HG02943 (cell line): ENCODE measurements around the gene MED9.
"Not testable (repeated sequence)": the region's sequence is repeated elsewhere in the genome, so short reads cannot be mapped to it uniquely, and the experiment has no call there.

Experiments
- ATAC-seq: cut with Tn5 transposase; IDR thresholded peaks from one replicate; pipeline ENCODE4 v1.9.1; 2021; ENCODE audit warnings: mild to moderate bottlenecking, low read depth, moderate library complexity; ENCODE audit not compliant: unreplicated experiment

MED9 gene

DNA sequence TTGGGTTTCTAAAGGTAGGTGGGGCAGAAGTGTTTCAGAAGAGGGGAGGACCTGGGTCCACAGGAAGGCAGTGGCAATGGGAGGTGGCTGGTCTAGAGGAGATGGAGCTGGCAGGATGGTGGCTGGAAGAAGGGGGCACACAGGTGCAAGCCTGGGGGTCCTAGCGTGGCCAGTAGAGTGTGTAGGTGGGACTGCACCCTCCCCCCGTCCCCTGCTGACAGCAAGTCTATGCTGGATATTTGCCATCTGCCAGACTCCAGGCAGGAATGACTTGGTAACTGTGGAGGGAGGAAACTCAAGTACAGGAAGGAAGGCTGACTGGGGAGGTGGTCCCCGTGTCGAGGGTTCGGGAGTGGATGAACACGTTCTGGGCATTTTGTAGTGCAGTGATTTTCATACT, 8.6 kb downstream of the MED9 start:
- ATAC-seq, result no peak

GRCh38 chr17:17486416-17486815, 9.6 kb downstream of the MED9 start:
- not testable (repeated sequence) for ATAC-seq

- ATAC-seq, result no peak
Measured at GRCh38 chr17:17487998-17488397, 11.2 kb downstream of the MED9 start.

DNA sequence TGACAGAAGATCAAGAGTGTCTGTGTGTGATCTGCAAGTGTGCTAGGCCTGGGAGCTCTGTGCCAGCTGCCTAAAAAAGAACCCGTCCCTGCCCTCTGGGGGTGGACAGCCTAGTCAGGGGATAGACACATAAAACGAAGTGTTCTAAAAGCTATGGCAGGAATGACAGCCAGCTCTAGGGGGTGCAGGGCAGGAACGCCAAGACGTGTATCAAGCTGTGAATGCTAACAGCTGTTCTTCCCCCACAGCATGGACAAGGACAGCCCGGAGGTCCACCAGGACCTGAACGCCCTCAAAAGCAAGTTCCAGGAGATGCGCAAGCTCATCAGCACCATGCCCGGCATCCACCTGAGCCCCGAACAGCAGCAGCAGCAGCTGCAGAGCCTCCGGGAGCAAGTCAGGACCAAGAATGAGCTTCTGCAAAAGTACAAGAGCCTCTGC, 14.3 kb downstream of the MED9 start:
- no peak for ATAC-seq

DNA sequence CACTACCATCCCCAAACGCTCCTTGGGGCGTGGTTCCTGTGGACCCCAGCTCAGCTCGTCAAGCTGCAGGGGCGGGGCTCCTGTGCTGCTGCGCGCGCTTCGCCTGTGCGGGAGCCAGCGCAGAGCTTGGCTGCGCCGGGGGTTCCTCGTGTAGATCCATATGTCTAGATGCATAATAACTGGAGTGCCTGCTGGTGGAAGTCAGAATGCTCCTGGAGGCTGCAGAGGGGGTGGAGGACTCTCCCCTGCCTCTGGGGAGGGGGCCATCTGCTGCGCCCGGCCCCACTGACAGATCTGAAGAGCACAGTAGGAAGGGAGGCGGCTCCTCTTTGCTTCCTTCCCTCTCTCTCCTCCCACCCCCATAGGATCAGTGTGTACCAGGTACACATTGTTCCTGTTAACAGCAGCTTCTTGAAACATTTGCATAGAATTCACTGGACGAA, 14.8 kb downstream of the MED9 start:
- ATAC-seq, result no peak

- no peak for ATAC-seq
Measured at GRCh38 chr17:17492085-17492484, 15.3 kb downstream of the MED9 start.

DNA sequence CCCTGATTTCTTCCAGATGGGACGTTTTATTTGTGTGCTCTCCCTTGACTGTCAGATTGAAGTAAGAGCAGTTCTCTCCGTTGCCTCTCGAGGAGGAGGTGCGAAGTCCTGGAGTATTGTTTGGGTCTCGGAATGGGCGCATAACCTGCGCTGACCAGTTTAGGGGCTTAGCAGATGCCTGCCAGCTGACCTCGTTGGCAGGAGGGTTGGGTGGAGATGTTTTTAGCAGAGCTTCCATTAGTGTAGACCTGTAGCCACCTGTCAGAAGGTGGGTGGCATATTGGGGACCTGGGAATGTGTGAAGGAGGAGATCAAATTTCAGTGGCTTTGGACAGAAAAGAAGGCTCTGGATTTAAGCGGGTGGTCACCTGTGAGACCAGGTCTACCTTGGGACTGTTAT, 15.8 kb downstream of the MED9 start:
- ATAC-seq, result no peak

DNA sequence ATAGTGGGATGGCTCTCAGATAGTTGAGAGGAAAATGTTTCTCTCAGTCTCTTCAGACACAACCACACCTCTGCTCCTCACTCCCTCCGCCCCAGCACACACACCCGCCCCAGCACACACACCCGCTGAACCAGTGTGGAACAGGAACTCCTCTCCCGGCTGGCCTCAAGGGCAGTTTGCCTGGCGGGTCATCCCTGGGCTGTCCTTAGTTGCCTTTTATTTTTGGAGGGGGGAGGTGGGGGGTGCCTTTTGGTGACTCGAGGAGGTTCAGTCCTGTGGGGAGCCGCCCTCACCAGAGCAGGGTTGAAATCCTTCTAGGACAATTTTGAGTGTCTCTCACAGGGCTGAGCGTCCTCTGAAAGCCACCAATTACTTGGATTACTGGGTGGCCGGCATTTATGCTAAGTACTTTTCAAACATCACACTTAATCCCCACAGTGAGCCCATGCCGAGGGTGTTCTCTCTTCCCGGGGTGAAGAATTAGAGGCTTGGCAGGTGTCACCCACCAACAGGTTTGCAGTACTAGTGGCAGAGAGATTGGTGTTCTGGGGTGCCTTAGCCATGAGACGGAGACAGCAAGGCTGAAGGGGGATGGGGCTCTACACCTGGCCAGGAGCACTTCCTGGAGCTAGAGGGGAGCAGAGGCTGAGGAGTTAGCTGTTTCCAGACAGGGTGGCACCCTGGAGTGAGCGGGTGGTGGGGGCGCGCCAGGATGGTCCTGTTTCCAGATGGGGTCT, 16.6 kb downstream of the MED9 start:
- no peak for ATAC-seq

- no peak for ATAC-seq
Measured at GRCh38 chr17:17493986-17494466, 17.2 kb downstream of the MED9 start.

GRCh38 chr17:17494499-17494869, 17.7 kb downstream of the MED9 start:
- ATAC-seq, result no peak

DNA sequence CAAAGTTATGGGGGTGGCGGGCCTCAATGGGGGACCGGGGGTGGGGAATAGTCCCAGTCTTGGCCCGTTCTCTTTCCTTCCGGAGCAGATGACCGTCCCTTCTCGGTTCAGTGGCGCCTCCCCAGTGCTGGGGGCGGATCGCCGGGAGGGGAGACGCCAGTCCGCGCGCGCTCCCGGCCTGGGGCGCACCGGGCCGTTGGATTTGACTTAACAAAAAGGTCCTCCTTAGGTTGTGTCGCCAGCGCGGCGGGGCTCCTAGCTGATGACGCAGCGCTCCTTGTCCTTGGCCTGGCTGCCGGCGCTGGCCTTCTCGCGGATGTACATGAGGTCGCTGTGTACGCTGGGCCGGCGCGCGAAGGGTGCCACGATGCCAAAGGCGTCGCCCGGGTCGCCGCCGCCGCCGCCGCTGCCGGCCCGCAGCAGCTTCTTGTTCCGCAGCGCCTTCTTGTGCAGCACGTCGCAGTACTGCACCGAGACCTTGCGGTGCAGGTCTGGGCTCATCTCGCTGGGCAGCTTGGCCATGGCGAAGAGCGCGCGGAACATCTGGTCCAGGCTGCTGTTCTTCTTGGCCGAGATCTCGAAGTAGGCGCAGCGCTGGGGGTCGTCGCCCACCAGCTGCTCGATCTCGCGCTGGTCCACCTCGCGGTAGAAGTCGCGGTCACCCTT, 18.2 kb downstream of the MED9 start:
- no peak for ATAC-seq

DNA sequence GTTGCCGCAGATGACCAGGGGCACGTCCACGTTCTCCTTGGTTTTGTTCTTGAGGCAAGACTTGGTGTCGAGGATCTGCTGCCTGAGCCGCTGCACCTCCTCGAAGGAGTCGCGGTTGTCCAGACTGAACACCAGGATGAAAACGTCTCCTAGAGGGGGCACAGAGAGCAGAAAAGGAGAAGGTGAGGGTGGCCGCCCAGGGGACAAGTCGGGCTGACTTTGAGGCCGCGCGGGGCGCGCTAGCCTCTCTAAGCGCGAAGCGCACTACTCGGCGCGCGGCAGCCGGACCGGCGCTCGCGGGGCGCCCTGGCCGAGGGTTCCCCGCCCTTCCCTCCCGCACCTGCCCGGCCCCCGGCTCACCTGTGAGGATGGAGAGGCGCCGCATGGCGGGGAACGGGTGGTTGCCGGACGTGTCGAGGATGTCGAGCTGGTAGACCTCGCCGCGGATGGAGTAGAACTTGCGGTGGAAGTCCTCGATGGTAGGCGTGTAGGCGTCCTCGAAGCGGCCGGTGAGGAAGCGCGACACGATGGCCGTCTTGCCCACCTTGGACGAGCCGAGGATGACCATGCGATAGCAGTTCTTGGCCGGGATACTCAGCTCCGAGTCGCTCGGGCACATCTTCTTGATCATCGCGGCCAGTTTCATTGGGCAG, 18.9 kb downstream of the MED9 start:
- ATAC-seq, result no peak

- ATAC-seq, result peak; percentile 65
Measured at GRCh38 chr17:17496189-17497064, 19.6 kb downstream of the MED9 start, which contains the start of gene RASD1. Gene RASD1 (minus strand): TSS chr17:17496395. CDS start chr17:17496181, 214 bp downstream.

DNA sequence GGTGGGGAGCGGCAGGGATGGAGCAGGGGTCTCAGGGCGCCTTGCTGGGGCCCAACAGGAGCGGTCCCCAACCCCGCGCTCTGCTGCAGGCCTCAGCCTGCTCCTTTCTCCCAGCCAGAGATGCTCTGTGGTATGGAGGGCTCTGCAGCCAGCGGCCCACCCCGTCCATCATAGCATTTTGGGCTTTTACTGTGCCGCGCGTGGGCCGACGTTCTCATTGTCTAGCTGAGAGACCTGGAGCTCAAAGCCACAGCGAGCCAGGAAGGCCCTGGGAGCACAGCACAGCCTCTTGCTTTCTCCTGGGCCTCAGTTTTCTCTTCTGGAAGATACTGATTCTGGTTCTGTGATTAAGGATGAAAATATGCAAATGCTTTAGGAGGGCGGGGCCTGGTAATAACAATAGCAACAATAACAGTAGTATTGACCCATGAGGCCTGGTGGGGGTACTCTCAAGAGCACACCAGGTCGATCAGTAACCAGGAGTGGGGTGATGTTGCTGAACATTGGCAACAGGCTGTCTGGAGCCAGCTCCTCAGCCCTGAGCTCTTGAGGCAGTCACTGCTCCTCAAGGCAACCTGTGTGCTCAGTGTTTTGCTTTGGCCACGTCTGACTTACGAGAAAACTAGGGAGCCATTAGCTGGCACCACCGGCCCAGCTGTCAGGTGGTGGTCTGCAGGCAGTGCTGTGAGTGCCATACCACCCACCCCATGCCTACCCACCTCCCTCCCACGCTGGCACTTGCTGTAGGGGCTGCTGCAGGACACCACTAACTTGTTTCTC, 20.5 kb downstream of the MED9 start:
- no peak for ATAC-seq

- ATAC-seq, result no peak
Measured at GRCh38 chr17:17497845-17498520, 21.2 kb downstream of the MED9 start.

DNA sequence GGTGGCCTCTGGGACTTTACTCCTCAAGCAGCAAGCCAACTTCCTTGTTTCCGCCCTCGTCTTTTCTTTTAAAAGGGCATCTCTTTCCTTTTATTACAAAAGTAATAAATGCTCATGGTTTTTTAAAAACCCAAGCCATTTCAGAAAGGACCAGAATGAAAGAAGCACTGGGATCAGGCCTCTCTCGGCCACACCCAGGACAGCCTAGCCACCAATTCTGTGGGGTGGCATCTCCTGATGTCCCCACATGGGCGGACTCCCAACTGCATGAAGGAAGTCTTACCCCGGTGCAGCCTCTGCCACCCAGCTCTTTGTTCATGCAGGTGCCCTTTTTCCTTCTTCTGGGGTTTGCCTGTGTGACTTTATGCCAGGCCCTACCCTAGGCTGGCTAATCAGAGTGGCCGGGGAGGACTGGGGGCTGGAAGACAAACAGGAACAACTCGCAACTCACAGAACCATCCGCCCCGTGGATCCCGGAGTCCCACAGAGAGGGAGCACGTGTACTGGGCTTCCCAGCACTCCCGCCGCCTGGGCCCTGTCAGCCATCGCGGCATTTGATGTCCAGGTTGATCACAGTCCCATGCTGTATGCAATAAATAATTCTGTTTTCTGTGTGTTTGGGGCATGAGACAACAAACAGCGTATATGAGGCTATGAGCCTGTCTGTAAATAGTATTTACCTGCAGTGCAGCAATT, 22.0 kb downstream of the MED9 start:
- ATAC-seq, result no peak

DNA sequence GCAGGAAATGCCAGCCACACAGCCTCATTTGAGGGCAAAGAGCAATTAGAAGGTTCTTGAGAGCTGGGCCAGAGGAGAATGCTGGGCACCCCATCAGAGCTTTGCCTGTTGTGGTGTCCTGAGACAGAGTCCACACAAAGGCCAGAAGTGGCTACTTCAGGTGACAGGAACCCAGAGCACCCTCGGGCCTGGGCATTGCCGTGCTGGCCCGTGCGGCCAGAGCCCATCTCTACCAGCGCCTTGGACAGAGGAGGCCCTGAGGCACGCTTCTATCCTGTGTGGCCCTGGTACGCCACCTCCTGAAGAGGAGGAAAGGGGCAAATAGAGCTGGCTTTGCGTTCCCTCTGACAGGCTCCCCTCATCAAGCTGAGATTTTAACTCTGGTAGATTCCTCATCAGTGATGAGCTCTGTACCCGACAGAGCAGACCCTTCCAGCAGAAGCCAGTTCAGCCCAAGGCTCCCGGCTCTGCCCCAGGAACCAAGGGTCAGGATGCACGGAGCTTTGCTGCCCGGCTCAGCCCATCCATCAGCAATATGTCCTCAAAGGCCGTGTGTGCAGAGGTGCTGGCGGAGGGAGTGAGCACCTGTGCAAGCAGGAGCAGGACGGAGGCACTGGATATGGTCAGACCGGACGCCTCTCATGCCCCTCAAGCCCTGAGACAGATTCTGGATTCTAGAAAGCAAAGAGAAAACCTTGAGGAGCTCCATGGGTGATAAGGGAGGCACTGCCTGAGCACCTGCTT, 22.8 kb downstream of the MED9 start:
- no peak for ATAC-seq
